ENCODE data around the gene GNLY.

Gene GNLY

DNA sequence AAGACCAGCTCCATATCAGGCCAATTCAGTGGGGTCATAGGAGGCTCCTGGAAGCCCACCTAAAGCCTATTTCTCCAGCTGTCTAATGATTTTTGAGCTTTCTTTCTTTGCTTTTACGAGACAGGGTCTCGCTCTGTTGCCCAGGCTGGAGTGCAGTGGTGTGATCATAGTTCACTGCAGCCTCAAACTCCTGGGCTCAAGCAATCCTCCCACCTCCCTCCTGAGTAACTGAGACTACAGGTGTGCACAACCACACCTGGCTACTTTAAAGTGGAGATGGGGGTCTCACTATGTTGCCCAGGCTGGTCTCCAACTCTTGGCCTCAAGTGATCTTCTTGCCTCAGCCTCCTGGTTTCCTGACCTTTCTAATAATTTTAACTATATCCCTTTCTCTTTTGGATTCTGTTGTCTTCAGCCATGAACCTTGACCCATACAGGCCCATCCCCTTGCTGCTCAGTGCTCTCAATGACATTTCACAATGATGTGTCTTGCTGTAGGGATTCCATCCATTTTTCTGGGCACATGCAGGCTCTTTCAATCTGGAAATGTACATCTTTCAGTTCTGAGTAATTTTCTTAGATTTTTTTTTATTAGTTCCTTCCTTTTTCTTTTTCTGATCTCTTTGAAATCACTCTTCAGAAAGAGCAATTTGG, 29.7 kb downstream of the GNLY start:
- no peak for DNase-seq (ENCODE audit: low read depth in 2 of 3, low spot score in 1 of 3)

- no peak for DNase-seq (ENCODE audit: low read depth in 2 of 3, low spot score in 1 of 3)
Observed at GRCh38 chr2:85724731-85725181, 30.6 kb downstream of the GNLY start.

DNA sequence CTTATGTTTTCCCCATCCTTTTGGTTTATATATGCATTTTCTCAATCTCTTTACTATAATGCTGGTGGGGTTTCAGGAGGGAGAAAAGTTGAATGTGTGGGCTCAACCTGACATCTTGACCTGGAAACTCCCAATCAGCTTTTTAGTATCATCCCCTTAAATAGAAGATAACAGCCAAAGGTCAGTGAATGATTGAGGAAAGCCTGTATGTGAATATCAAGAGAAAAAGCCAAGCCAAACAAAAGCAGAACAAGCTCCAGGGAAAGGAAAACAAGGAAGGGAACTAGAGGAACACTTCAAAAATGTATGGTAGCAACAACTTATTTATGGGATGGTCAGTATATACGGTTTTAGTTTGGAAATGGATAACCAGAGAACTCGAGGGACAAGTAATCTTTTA, 31.3 kb downstream of the GNLY start:
- DNase-seq (ENCODE audit: low read depth in 2 of 3, low spot score in 1 of 3): no peak

DNA sequence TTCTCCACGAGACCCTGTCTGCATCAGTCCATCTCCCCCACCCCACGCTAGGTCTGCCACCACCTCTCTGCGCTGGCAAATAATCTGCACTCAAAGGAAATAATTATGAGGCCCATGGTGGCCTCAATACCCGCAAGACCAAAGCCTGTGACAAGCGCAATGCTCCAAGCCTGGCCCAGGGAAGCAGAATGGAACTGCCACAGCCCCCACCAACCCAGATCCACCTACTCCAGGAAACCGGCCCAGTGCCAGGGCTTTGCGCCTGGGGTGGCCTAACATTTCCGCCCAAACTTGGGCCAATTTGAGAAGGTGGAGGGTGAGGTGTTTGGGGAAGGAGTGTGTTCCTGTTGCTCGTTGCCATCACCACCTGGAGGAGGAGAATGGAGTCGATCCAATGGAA, 33.6 kb downstream of the GNLY start:
- DNase-seq (ENCODE audit: low read depth in 2 of 3, low spot score in 1 of 3): no peak

DNA sequence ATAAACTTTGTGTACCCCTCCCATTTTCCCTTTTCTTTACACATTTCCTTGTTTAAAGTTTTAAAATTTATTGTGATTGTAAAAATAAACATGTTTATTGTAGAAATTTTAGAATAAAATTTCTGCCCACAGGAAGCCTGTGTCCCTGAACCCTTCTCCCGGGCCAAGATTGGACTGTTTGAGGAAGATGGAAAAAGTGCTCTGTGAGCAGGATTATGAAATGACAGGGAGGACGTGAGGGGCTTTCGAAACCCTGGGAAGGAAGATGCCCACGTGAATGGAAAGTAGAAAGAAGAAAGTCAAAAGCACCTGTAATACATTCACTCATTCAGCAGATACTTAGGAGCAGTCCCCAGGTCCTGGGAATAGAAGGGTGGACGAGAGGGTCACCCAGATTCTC, 34.2 kb downstream of the GNLY start:
- no peak for DNase-seq (ENCODE audit: low read depth in 2 of 3, low spot score in 1 of 3)

- DNase-seq (ENCODE audit: low read depth in 2 of 3, low spot score in 1 of 3): peak; percentile 40 to 74 (median 72)
Observed at GRCh38 chr2:85728883-85729824, 35.0 kb downstream of the GNLY start.

- no peak for DNase-seq (ENCODE audit: low read depth in 2 of 3, low spot score in 1 of 3)
Observed at GRCh38 chr2:85729825-85730510, 35.8 kb downstream of the GNLY start.

GRCh38 chr2:85730686-85731230, 36.6 kb downstream of the GNLY start:
- no peak for DNase-seq (ENCODE audit: low read depth in 2 of 3, low spot score in 1 of 3)

DNA sequence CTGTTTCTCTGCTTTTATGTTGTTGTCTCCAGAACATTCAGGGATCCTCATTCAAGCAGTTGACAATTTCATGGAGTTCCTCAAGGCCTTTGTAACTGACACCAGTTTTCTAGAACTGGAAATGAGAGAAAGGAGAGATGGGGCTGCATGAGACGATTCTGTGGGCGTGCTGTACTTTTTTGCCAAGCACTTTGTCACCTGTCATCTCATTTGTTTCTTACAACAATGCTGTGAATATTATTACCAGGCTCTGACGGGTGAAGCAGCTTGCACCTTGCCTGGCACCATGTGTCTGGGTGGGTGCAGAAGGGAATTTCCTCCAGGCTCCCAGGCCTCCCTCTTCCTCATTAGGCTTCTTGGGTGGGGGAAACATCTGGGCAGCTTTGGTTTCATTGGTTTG, 37.4 kb downstream of the GNLY start:
- DNase-seq (ENCODE audit: low read depth in 2 of 3, low spot score in 1 of 3): no peak

DNA sequence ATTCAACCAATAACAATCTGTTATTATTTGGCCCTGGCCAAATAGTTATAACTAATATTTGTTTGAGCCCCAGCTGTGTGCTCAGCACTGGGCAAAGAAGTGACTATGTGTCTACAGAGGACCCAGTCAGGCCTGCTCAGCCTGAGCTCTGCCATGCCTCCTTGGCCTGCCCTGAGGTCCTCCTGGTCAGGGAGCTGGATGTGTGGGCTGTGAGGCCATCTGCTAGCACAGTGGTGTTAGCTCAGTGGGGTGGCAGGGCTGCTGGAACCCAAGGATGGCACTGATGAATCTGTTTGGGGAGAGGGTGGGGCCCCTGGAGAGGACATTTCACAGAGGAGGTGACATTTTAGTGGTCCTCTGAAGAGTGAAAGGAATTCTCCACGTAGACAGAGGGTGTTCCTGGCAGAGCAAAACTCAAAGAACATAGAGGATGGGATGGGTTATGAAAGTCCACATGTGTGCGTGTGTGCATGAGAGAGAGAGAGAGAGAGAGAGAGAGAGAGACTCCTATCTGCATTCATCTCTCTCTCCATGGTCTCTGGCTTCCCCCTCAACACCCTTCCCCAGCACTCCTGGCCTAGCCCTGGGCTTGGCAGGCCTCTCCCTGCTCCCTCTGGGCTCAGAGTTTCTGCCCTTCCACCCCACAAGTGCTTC, 38.4 kb downstream of the GNLY start:
- DNase-seq (ENCODE audit: low read depth in 2 of 3, low spot score in 1 of 3): no peak

- no peak for DNase-seq (ENCODE audit: low read depth in 2 of 3, low spot score in 1 of 3)
Observed at GRCh38 chr2:85733121-85733960, 39.2 kb downstream of the GNLY start.

DNA sequence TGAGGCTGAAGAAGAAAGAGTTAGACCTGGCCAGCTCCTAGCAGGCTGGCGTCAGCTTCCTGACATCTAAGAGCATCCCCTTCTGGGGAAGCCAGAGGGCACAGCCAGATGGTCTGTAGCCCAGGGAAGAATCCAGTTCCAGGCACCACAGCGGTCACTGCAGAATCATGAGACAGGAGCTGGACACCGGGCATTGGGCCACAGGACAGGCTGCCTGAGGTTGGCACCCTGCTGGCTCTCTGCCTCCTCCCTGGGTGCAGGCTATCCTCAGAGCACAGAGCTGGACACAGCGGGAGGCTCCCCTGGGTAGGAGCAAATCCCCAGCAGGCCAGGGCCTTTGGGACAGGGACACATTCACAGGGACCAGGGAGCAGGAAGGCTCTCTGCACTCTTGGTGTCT, 39.9 kb downstream of the GNLY start:
- DNase-seq (ENCODE audit: low read depth in 2 of 3, low spot score in 1 of 3): no peak

- no peak for DNase-seq (ENCODE audit: low read depth in 2 of 3, low spot score in 1 of 3)
Observed at GRCh38 chr2:85734942-85735608, 40.9 kb downstream of the GNLY start.

GRCh38 chr2:85735691-85736090, 41.5 kb downstream of the GNLY start:
- DNase-seq (ENCODE audit: low read depth in 2 of 3, low spot score in 1 of 3): no peak

- DNase-seq (ENCODE audit: low read depth in 2 of 3, low spot score in 1 of 3): no peak
Observed at GRCh38 chr2:85736456-85737355, 42.5 kb downstream of the GNLY start.

DNA sequence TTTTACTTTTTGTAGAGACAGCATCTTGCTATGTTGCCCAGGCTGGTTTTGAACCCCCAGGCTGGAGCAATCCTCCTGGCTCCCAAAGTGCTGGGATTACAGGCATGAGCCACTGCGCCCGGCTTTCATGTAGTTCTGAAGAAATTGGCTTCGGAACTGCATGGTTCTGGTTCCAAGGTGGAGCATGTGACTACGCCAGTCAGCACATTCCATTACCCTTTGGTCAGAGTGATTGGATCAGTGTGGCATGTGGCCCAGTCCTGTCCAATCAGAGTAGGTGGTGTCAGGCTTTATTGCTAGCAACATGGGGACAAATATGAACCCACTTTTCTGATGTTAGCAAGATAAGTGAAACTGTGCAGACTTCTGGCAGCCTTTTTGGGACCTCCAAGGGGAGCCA, 43.3 kb downstream of the GNLY start:
- DNase-seq (ENCODE audit: low read depth in 2 of 3, low spot score in 1 of 3): no peak

GRCh38 chr2:85737961-85738360, 43.8 kb downstream of the GNLY start:
- DNase-seq (ENCODE audit: low read depth in 2 of 3, low spot score in 1 of 3): no peak

DNA sequence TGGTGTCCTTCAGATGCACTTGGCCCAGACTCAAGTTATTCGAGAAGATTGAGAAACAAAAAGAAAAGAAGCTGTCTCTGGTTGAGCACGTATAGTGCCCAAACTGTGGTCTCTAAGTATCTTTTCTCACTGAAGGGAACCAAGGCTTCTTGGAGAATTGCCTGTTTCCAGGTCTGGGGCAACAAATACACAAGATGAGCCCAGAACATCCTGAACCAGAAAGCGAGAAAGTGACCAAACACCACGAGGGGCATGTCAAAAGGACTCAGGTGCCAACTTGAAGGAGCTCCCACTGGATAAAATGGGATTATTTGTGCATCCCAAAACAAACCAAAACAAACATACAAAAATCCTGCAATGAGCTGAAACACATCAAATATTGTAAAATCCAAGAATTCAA, 46.0 kb downstream of the GNLY start:
- no peak for DNase-seq (ENCODE audit: low read depth in 2 of 3, low spot score in 1 of 3)
